ENCODE results near the gene STIM1.
"Not testable (repeated sequence)": the region's sequence is repeated elsewhere in the genome, so short reads cannot be mapped to it uniquely, and the experiment has no call there.

Gene STIM1

GRCh38 chr11:3989921-3990290, 134.4 kb downstream of the STIM1 start:
- no peak for TF ChIP-seq CTCF (IDR thresholded peaks at IDR 0.05; ENCODE audit: insufficient read depth, low read depth, low read length, missing control alignments)
- peak; percentile 14 for DNase-seq (ENCODE audit: low read depth)
- no peak overlapping the region for H3K4me3 ChIP-seq (ENCODE audit: low read depth, low read length)

- no peak overlapping the region for H3K4me3 ChIP-seq (ENCODE audit: low read depth, low read length)
- TF ChIP-seq CTCF (IDR thresholded peaks at IDR 0.05; ENCODE audit: insufficient read depth, low read depth, low read length, missing control alignments), result no peak
- no peak for DNase-seq (ENCODE audit: low read depth)
Observed at GRCh38 chr11:3990406-3990805, 134.9 kb downstream of the STIM1 start.

GRCh38 chr11:3992964-3993363, 137.5 kb downstream of the STIM1 start:
- no peak for TF ChIP-seq CTCF (IDR thresholded peaks at IDR 0.05; ENCODE audit: insufficient read depth, low read depth, low read length, missing control alignments)
- no peak overlapping the region for H3K4me3 ChIP-seq (ENCODE audit: low read depth, low read length)
- DNase-seq (ENCODE audit: low read depth), result no peak

GRCh38 chr11:3994030-3994640, 138.7 kb downstream of the STIM1 start:
- DNase-seq (ENCODE audit: low read depth), result no peak
- no peak overlapping the region for H3K4me3 ChIP-seq (ENCODE audit: low read depth, low read length)
- no peak for TF ChIP-seq CTCF (IDR thresholded peaks at IDR 0.05; ENCODE audit: insufficient read depth, low read depth, low read length, missing control alignments)

- no peak for TF ChIP-seq CTCF (IDR thresholded peaks at IDR 0.05; ENCODE audit: insufficient read depth, low read depth, low read length, missing control alignments)
- no peak overlapping the region for H3K4me3 ChIP-seq (ENCODE audit: low read depth, low read length)
- DNase-seq (ENCODE audit: low read depth), result no peak
Observed at GRCh38 chr11:3995307-3995706, 139.8 kb downstream of the STIM1 start.

GRCh38 chr11:3995949-3996554, 140.6 kb downstream of the STIM1 start:
- no peak overlapping the region for H3K4me3 ChIP-seq (ENCODE audit: low read depth, low read length)
- no peak for TF ChIP-seq CTCF (IDR thresholded peaks at IDR 0.05; ENCODE audit: insufficient read depth, low read depth, low read length, missing control alignments)
- DNase-seq (ENCODE audit: low read depth), result no peak

GRCh38 chr11:3996651-3997050, 141.2 kb downstream of the STIM1 start:
- H3K4me3 ChIP-seq (ENCODE audit: low read depth, low read length), result no peak overlapping the region
- no peak for DNase-seq (ENCODE audit: low read depth)
- TF ChIP-seq CTCF (IDR thresholded peaks at IDR 0.05; ENCODE audit: insufficient read depth, low read depth, low read length, missing control alignments), result no peak

- H3K4me3 ChIP-seq (ENCODE audit: low read depth, low read length); DNase-seq (ENCODE audit: low read depth): not testable (repeated sequence)
Observed at GRCh38 chr11:4004753-4005152, 149.3 kb downstream of the STIM1 start.

Data from GM12865 (cell line).